ENCODE results near the gene TMPRSS12.
"Not testable (repeated sequence)": the region's sequence is repeated elsewhere in the genome, so short reads cannot be mapped to it uniquely, and the experiment has no call there.

The TMPRSS12 gene

DNA sequence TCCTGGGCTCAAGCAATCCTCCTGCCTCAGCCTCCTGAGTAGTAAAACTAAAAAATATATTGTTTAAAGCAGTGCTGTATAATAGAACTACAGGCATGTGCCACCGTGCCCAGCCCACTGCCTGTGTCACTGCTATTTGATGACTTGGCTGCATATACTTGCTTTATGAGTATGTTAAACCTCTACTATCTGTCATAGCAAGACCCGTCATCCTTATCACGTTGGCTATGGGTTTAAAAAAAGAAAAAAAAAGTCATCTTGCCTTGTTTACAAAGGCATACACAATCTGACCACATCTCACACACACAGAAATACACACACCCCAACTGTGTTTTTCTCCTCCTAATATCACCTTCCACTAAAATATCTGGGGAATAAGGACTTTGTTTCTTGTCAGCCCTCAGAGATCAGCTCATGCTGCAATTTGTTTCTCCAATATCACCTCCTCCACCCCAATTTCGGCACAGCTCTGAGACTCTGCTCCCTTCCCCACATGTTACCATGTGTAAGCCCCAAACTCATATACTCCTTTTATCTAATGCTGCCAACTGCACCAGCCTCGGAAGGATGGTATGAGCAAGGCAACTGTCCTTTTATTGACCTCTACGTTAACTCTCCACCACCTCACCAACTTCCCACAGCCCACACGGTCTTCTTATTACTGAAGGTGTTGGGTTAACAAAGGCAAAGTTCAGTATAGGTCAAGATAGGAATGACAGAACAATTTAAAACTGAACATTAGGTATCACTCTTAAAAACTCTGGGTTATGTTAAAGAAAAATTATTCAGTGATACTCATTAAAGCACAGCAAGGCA is 802 bp upstream of the TMPRSS12 start:
- H3K4me3 ChIP-seq (ENCODE audit: low read depth, low read length) = no peak overlapping the region
- TF ChIP-seq, protein P1, sequence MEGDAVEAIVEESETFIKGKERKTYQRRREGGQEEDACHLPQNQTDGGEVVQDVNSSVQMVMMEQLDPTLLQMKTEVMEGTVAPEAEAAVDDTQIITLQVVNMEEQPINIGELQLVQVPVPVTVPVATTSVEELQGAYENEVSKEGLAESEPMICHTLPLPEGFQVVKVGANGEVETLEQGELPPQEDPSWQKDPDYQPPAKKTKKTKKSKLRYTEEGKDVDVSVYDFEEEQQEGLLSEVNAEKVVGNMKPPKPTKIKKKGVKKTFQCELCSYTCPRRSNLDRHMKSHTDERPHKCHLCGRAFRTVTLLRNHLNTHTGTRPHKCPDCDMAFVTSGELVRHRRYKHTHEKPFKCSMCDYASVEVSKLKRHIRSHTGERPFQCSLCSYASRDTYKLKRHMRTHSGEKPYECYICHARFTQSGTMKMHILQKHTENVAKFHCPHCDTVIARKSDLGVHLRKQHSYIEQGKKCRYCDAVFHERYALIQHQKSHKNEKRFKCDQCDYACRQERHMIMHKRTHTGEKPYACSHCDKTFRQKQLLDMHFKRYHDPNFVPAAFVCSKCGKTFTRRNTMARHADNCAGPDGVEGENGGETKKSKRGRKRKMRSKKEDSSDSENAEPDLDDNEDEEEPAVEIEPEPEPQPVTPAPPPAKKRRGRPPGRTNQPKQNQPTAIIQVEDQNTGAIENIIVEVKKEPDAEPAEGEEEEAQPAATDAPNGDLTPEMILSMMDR (IDR thresholded peaks at IDR 0.05; ENCODE audit: borderline replicate concordance, insufficient read depth, low read depth, low read length) = no peak

- TF ChIP-seq, protein P1 (IDR thresholded peaks at IDR 0.05; ENCODE audit: borderline replicate concordance, insufficient read depth, low read depth, low read length) = no peak
- H3K4me3 ChIP-seq (ENCODE audit: low read depth, low read length) = no peak overlapping the region
Measured at GRCh38 chr12:50845021-50845647, 2.4 kb downstream of the TMPRSS12 start.

DNA sequence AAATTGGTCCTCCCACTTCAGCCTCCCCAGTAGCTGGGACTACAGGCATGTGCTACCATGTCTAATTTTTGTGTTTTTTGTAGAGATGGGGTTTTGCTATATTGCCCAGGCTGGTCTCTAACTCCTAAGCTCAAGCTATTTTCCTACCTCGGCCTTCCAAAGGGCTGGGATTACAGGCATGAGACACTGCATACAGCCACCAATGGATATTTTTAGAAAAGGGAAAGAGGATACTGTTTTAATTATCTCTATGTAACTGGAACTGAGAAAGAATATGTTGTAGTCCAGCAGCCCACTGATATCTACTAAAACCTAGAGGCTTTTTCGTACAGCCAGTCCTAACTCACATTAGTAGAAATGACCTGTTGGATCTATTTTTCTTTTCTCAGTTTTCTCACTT is 6.2 kb downstream of the TMPRSS12 start:
- TF ChIP-seq, protein P1 (IDR thresholded peaks at IDR 0.05; ENCODE audit: borderline replicate concordance, insufficient read depth, low read depth, low read length) = no peak

GRCh38 chr12:50855218-50855617 is 12.5 kb downstream of the TMPRSS12 start:
- H3K4me3 ChIP-seq (ENCODE audit: low read depth, low read length) = not testable (repeated sequence)

More for the DNA sequence above, 6.2 kb downstream of the TMPRSS12 start:
- H3K4me3 ChIP-seq (ENCODE audit: low read depth, low read length) = no peak overlapping the region

DNA sequence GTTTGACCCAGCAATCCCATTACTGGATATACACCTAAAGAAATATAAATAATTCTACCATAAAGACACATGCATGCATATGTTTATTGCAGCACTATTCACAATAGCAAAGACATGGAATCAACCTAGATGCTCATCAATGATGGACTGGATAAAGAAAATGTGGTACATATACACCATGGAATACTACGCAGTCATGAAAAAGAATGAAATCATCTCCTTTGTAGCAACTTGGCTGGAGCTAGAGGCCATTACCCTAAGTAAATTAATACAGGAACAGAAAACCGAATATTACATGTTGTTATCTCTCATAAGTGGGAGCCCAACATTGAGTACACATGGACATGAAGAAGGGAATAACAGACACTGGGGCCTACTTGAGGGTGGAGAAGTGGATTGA is 13.0 kb downstream of the TMPRSS12 start:
- H3K4me3 ChIP-seq (ENCODE audit: low read depth, low read length) = not testable (repeated sequence)

- H3K4me3 ChIP-seq (ENCODE audit: low read depth, low read length) = no peak overlapping the region
- TF ChIP-seq, protein P1 (IDR thresholded peaks at IDR 0.05; ENCODE audit: borderline replicate concordance, insufficient read depth, low read depth, low read length) = no peak
Measured at GRCh38 chr12:50859621-50860310, 17.0 kb downstream of the TMPRSS12 start.

DNA sequence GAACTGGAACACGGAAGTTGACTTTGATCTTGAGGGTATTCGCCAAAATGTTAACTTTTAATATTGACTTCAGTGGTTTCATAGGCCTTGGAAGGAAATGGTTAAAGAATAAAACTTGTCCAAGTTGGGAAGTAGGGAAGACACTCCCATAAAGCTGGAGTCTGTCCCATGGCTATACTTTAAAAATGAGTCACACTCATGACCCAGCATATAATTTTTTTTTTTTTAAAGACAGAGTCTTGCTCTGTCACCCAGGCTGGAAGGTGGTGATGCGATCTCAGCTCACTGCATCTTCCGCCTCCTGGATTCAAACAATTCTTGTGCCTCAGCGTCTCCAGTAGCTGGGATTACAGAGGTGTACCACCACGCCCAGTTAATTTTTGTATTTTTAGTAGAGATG is 19.6 kb downstream of the TMPRSS12 start:
- TF ChIP-seq, protein P1 (IDR thresholded peaks at IDR 0.05; ENCODE audit: borderline replicate concordance, insufficient read depth, low read depth, low read length) = no peak

GRCh38 chr12:50865266-50865665 is 22.5 kb downstream of the TMPRSS12 start:
- TF ChIP-seq, protein P1 (IDR thresholded peaks at IDR 0.05; ENCODE audit: borderline replicate concordance, insufficient read depth, low read depth, low read length) = no peak
- no peak overlapping the region for H3K4me3 ChIP-seq (ENCODE audit: low read depth, low read length)

More for the DNA sequence above, 19.6 kb downstream of the TMPRSS12 start:
- no peak overlapping the region for H3K4me3 ChIP-seq (ENCODE audit: low read depth, low read length)

GRCh38 chr12:50868881-50869280 is 26.2 kb downstream of the TMPRSS12 start:
- H3K4me3 ChIP-seq (ENCODE audit: low read depth, low read length) = not testable (repeated sequence)

Measured in GM12875 (cell line).